ENCODE measurements around the gene ARFRP1. TPM values are rescaled to one million over a fixed set of nuclear protein-coding genes. Genes with fewer than 3 reads are reported as not detected.

Gene ARFRP1
- total and polyA plus RNA-seq, 2 of the 13 experiments (the other 11 are each of a cell fraction or from before 2014, with no cell fraction given) = 32.0 to 51.1 TPM

- TF ChIP-seq PATZ1 (CRISPR knock-in tag; IDR thresholded peaks at IDR 0.05) (peak; percentile 99), THAP7 (CRISPR knock-in tag; IDR thresholded peaks at IDR 0.05) (peak; percentile 52; the same call in 1 of the 2 replicates), ESRRA (CRISPR knock-in tag; IDR thresholded peaks at IDR 0.05; ENCODE audit: low read depth) (peak; percentile 65; the same call in 1 of the 2 replicates), ZNF841 (CRISPR knock-in tag; IDR thresholded peaks at IDR 0.05; ENCODE audit: borderline replicate concordance) (no peak), ZNF180 (CRISPR knock-in tag; IDR thresholded peaks at IDR 0.05; ENCODE audit: borderline replicate concordance, low read depth) (0 out of 2 replicates have a peak, but pooled peaks have one; percentile 80), PHF8 (CRISPR knock-in tag; IDR thresholded peaks at IDR 0.05) (peak; percentile 88), ZNF333 (CRISPR knock-in tag; IDR thresholded peaks at IDR 0.05; ENCODE audit: borderline replicate concordance) (no peak; the same call in 1 of the 2 replicates), MBD4 (IDR thresholded peaks at IDR 0.05; ENCODE audit: borderline replicate concordance, low read length) (no peak), UBTF (CRISPR knock-in tag; IDR thresholded peaks at IDR 0.05) (peak; percentile 97), ZSCAN31 (CRISPR knock-in tag; IDR thresholded peaks at IDR 0.05; ENCODE audit: low read depth) (peak; percentile 89), NFKB2 (CRISPR knock-in tag; IDR thresholded peaks at IDR 0.05; ENCODE audit: borderline replicate concordance) (peak; percentile 69), ATF2 (CRISPR knock-in tag; IDR thresholded peaks at IDR 0.05) (no peak; the same call in none of the 2 replicates)
- TF ChIP-seq, protein P1, sequence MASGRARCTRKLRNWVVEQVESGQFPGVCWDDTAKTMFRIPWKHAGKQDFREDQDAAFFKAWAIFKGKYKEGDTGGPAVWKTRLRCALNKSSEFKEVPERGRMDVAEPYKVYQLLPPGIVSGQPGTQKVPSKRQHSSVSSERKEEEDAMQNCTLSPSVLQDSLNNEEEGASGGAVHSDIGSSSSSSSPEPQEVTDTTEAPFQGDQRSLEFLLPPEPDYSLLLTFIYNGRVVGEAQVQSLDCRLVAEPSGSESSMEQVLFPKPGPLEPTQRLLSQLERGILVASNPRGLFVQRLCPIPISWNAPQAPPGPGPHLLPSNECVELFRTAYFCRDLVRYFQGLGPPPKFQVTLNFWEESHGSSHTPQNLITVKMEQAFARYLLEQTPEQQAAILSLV (CRISPR knock-in tag; IDR thresholded peaks at IDR 0.05; ENCODE audit: borderline replicate concordance) = peak; percentile 63; the same call in 1 of the 2 replicates
- TF ChIP-seq, protein P2, sequence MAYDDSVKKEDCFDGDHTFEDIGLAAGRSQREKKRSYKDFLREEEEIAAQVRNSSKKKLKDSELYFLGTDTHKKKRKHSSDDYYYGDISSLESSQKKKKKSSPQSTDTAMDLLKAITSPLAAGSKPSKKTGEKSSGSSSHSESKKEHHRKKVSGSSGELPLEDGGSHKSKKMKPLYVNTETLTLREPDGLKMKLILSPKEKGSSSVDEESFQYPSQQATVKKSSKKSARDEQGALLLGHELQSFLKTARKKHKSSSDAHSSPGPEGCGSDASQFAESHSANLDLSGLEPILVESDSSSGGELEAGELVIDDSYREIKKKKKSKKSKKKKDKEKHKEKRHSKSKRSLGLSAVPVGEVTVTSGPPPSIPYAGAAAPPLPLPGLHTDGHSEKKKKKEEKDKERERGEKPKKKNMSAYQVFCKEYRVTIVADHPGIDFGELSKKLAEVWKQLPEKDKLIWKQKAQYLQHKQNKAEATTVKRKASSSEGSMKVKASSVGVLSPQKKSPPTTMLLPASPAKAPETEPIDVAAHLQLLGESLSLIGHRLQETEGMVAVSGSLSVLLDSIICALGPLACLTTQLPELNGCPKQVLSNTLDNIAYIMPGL (CRISPR knock-in tag; IDR thresholded peaks at IDR 0.05; ENCODE audit: borderline replicate concordance in 1 of 2, low read depth in 1 of 2) = peak; percentile 84 to 87; a peak in 3 of 4 replicates
- TF ChIP-seq, protein P3, sequence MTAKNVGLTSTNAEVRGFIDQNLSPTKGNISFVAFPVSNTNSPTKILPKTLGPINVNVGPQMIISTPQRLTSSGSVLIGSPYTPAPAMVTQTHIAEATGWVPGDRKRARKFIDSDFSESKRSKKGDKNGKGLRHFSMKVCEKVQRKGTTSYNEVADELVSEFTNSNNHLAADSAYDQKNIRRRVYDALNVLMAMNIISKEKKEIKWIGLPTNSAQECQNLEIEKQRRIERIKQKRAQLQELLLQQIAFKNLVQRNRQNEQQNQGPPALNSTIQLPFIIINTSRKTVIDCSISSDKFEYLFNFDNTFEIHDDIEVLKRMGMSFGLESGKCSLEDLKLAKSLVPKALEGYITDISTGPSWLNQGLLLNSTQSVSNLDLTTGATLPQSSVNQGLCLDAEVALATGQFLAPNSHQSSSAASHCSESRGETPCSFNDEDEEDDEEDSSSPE (CRISPR knock-in tag; IDR thresholded peaks at IDR 0.05) = peak; percentile 92
Measured at GRCh38 chr20:63739130-63740069, 31.6 kb upstream of the ARFRP1 start, which contains the start of gene SLC2A4RG (continued).
